BE2C (cell line): ENCODE measurements around the gene PDIA5.

ENCODE experiments used
- DNase-seq: peaks from one replicate; pipeline ENCODE4 v3.0.0-alpha.2; 2020
- H3K27me3 ChIP-seq: fragments of 250-450 bp; sonication (Bioruptor Pico); 2 replicates; pipeline ENCODE4 v1.5.1; 2020; ENCODE audit warnings: mild to moderate bottlenecking
- H3K36me3 ChIP-seq: fragments of 250-450 bp; sonication (Bioruptor Pico); 2 replicates; pipeline ENCODE4 v1.5.1; 2020; ENCODE audit warnings: mild to moderate bottlenecking
- H3K4me1 ChIP-seq: fragments of 250-450 bp; sonication (Bioruptor Pico); 2 replicates; pipeline ENCODE4 v1.5.1; 2020
- H3K4me3 ChIP-seq: 2 replicates; pipeline ENCODE4 v1.5.1; 2011; ENCODE audit warnings: low read depth, low read length
- H3K9me3 ChIP-seq: fragments of 250-450 bp; sonication (Bioruptor Pico); 2 replicates; pipeline ENCODE4 v1.5.1; 2020
- TF ChIP-seq, protein P1 (sequence below): IDR thresholded peaks from 2 replicates; pipeline ENCODE4 v1.5.1; 2012; ENCODE audit warnings: mild to moderate bottlenecking, low read depth, low read length

PDIA5 gene

DNA sequence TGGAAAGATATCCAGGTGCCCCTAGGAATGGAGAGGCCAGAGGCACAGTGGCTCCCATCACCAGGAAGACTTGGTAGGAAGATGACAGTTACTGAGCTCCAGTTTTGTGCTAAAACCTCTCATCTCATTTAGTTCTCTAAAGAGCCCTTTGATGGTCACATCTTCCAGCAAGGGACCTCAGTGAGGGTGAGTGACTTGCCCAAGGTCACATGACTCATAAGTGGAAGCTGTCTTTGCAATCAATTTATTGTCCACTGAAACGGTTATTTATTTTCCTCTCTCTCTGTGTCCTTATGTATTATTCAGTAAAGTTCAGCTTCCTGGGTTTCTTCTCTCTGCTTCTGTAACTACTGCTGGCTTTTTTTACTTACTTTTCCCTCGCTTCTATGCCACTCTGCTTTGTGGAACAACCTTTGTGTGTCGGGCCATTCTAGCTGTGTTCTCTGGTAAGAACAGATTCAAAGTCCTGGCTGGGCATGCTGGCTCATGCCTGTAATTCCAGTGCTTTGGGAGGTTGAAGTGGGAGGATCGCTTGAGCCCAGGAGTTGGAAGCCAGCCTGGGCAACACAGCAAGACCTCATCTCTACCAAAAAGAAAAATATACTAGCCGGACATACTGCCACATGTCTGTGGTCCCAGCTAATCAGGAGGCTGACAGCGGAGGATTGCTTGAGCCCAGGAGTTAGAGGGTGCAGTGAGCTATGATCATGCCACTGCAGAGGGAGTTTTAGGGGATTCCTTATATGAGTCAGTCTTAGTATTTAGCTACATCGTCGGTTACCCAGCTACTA is 55.9 kb downstream of the PDIA5 start:
- no peaks in the 10 kb centered on the region for H3K9me3 ChIP-seq
- peaks cover 67% of the 10 kb centered on the region for H3K36me3 ChIP-seq
- no peaks in the 10 kb centered on the region for H3K27me3 ChIP-seq
- H3K4me3 ChIP-seq: no peak overlapping the region
- DNase-seq: no peak
- H3K4me1 ChIP-seq: peaks cover 43% of the 10 kb centered on the region
- TF ChIP-seq, protein P1, sequence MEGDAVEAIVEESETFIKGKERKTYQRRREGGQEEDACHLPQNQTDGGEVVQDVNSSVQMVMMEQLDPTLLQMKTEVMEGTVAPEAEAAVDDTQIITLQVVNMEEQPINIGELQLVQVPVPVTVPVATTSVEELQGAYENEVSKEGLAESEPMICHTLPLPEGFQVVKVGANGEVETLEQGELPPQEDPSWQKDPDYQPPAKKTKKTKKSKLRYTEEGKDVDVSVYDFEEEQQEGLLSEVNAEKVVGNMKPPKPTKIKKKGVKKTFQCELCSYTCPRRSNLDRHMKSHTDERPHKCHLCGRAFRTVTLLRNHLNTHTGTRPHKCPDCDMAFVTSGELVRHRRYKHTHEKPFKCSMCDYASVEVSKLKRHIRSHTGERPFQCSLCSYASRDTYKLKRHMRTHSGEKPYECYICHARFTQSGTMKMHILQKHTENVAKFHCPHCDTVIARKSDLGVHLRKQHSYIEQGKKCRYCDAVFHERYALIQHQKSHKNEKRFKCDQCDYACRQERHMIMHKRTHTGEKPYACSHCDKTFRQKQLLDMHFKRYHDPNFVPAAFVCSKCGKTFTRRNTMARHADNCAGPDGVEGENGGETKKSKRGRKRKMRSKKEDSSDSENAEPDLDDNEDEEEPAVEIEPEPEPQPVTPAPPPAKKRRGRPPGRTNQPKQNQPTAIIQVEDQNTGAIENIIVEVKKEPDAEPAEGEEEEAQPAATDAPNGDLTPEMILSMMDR: no peak

DNA sequence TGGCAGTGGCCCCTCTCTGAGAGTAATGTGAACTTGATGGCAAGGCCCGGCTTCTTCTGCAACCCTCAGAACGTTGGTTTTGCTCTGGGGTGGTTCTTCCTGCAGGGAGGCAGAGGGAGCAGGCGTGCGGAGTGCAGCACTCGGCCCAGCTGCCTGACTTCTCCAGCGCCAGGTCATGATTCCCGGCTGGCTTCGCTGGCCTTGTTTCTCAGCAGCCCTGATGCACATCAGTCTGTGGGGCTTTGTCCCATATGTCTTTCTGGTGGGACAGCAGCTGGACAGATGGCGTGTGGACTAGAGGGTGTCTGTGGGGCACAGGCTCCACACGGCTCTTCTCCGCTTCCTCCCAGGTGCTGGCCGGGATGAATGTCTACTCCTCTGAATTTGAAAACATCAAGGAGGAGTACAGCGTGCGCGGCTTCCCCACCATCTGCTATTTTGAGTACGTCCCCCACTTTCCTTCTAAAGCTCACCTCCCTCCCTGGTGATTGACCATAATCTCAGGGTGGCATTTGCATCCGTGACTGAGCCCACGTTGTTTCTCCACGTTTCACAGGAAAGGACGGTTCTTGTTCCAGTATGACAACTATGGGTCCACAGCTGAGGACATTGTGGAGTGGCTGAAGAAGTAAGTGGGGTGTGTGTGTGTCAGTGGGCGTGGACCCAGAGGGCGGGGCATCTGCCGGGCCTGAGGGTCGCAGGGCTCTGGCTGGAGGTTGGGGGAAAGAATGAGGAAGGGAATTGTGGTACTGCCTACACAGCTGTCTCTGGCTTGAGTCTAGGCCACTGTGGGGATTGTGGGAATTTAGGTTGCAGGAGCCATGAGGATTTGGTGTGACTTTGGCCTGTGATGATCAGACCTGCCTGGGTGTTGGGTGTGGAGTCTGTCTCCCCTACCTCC is 57.1 kb downstream of the PDIA5 start:
- no peak for DNase-seq
- TF ChIP-seq, protein P1: no peak
- Histone ChIP-seq H3K27me3 (no peaks in the 10 kb centered on the region), H3K4me3 (no peak overlapping the region), H3K4me1 (peaks cover 36% of the 10 kb centered on the region), H3K36me3 (peaks cover 63% of the 10 kb centered on the region), H3K9me3 (no peaks in the 10 kb centered on the region)

DNA sequence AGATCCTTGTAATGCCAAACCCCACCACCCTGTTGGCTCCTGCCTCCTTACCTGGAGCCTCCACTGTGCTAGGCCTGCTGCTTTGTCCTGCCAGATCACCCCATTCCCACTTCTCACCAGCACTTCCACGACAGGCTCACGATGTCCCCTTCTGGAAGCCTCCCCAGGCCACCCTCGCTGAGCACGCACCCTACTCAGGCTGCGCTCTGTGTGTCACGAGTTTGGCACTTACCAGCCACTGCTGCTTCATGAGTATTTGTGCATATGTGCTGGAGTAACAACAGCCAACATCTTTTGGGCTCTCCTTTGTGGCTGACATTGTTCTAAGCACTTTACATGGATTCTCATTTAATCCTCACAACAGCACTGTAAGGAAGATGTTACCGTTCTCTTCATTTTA is 58.1 kb downstream of the PDIA5 start:
- H3K36me3 ChIP-seq: peaks cover 72% of the 10 kb centered on the region

DNA sequence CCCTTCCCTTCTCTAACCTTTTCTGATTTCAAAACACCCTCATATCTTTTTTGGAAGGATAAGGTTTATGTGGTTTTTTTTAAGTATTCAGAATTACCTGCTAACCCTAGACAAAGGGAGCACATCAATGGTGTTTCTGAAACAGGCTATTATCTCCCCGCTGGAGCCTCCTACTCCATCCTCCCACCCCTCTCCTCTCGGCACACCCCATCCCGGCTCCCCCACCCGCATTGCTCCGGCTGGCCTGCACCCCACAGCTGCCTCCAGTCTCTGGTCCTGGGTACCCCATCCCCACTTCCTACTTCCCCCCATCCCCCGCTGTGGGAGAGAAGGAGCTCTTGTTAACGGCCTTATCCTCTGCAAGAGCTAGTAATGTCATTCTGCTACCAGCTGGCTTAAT is 59.2 kb downstream of the PDIA5 start:
- Histone ChIP-seq H3K9me3 (no peaks in the 10 kb centered on the region), H3K36me3 (peaks cover 76% of the 10 kb centered on the region), H3K4me1 (peaks cover 20% of the 10 kb centered on the region), H3K27me3 (no peaks in the 10 kb centered on the region), H3K4me3 (no peak overlapping the region)
- TF ChIP-seq, protein P1: no peak
- no peak for DNase-seq

More for the DNA sequence above, 58.1 kb downstream of the PDIA5 start:
- Histone ChIP-seq H3K4me1 (peaks cover 30% of the 10 kb centered on the region), H3K4me3 (no peak overlapping the region), H3K27me3 (no peaks in the 10 kb centered on the region), H3K9me3 (no peaks in the 10 kb centered on the region)
- TF ChIP-seq, protein P1: no peak
- no peak for DNase-seq

DNA sequence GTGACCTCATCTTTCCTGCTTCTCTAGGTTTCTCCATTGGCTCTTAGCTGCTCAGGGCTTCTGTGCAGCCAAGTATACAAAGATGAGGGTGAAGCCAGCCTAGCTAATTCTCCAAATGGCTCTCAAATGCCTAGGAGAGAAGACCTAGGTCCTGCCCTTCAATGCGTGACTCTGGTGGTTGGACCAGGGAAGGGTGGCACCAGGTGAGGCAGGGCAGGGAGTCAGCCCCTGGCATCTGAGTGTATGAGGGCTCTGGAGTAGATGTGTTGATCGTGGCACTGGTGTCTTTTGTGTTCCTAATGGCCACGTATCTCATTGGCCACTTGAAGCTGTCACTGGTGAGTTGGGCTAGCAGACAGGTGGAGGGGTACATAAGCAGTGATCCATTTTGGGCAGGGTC is 59.8 kb downstream of the PDIA5 start:
- no peaks in the 10 kb centered on the region for H3K27me3 ChIP-seq
- H3K4me3 ChIP-seq: no peak overlapping the region
- no peak for DNase-seq
- H3K9me3 ChIP-seq: no peaks in the 10 kb centered on the region
- peaks cover 73% of the 10 kb centered on the region for H3K36me3 ChIP-seq
- peaks cover 14% of the 10 kb centered on the region for H3K4me1 ChIP-seq
- TF ChIP-seq, protein P1: no peak
